Mammary epithelial cell (primary cell): Measurements from ENCODE around the gene GMPR2.

Source experiments
- CTCF ChIP-seq, 2 donors: IDR thresholded peaks in 1 of 2; conservative IDR thresholded peaks in 1 of 2; 2 replicates each; pipeline ENCODE4 v1.5.1; 2011 to 2012; ENCODE audit warnings: inconsistent platforms in 2 of 2, low read length in 2 of 2, mild to moderate bottlenecking in 2 of 2, control low read depth in 1 of 2, low read depth in 1 of 2; ENCODE audit not compliant: insufficient read depth in 1 of 2; ENCODE audit errors: extremely low read depth in 1 of 2
- EZH2 ChIP-seq: IDR thresholded peaks from 2 replicates; pipeline ENCODE4 v1.6.1; 2012; ENCODE audit warnings: low read length, inconsistent platforms, borderline replicate concordance

- no peak for TF ChIP-seq CTCF (conservative IDR thresholded peaks at IDR 0.05 in 1 of 2, IDR thresholded peaks at IDR 0.05 in 1 of 2; ENCODE audit: extremely low read depth in 1 of 2, insufficient read depth in 1 of 2, low read depth in 1 of 2, low read length in 2 of 2)
- TF ChIP-seq EZH2: no peak
Measured at GRCh38 chr14:24270537-24271133, 37.9 kb downstream of the GMPR2 start.
